Tibial nerve (tissue), 4 donors: ENCODE measurements around the gene TMED10.

Source experiments
- CTCF ChIP-seq, 5 experiments: fragments of 200-600 bp in 3 of 5; fragments of 450-650 bp in 2 of 5; sonication (generic) in 3 of 5; IDR thresholded peaks; one replicate each; pipeline ENCODE4 v1.5.1; 2016 to 2019; ENCODE audit warnings: antibody characterized with exemption in 5 of 5, mild to moderate bottlenecking in 3 of 5, moderate library complexity in 2 of 5
- EP300 ChIP-seq, 2 donors: sonication (generic); formaldehyde crosslinking; IDR thresholded peaks; one replicate each; pipeline ENCODE4 v1.6.1; 2017; ENCODE audit warnings: antibody characterized with exemption in 2 of 2, mild to moderate bottlenecking in 1 of 2

GRCh38 chr14:75141062-75141461, 35.4 kb downstream of the TMED10 start:
- TF ChIP-seq CTCF (IDR thresholded peaks at IDR 0.05) = no peak
- TF ChIP-seq EP300 (IDR thresholded peaks at IDR 0.05) = no peak
